NT2/D1 (cell line): ENCODE data around the gene OMP.

ENCODE experiments used
- YY1 ChIP-seq: IDR thresholded peaks from 2 replicates; pipeline ENCODE4 v1.6.1; 2011; ENCODE audit not compliant: insufficient read length, insufficient read depth
- ZNF274 ChIP-seq: IDR thresholded peaks from 2 replicates; pipeline ENCODE4 v1.6.1; 2011; ENCODE audit warnings: mild to moderate bottlenecking, low read depth, low read length

- no peak for TF ChIP-seq YY1
- TF ChIP-seq ZNF274 = no peak
Observed at GRCh38 chr11:77140231-77140851, 37.7 kb downstream of the OMP start.
